Astrocyte (in vitro differentiated cells and primary cell): ENCODE data around the gene PKHD1.

Experiments used
- CTCF ChIP-seq: IDR thresholded peaks from 2 replicates; pipeline ENCODE4 v1.5.1; 2011; ENCODE audit warnings: low read depth, mild to moderate bottlenecking, inconsistent platforms, low read length, moderate library complexity; ENCODE audit not compliant: insufficient read depth
- EZH2 ChIP-seq: IDR thresholded peaks from 2 replicates; pipeline ENCODE4 v1.6.1; 2012; ENCODE audit warnings: mild to moderate bottlenecking, low read length, inconsistent platforms; ENCODE audit not compliant: insufficient read depth

- no peak for TF ChIP-seq EZH2
- TF ChIP-seq CTCF: no peak
These were observed 62.9 kb downstream of the PKHD1 start for GRCh38 chr6:52024451-52025068.
